PC-9 (cell line): ENCODE results near the gene CAPN9.

Experiments used
- EZH2 ChIP-seq: fragments of 200-600 bp; sonication (generic); IDR thresholded peaks from 2 replicates; pipeline ENCODE4 v1.8.0; 2017; ENCODE audit warnings: antibody characterized with exemption, low read depth
- TF ChIP-seq, protein P1 (sequence below): fragments of 200-600 bp; sonication (generic); conservative IDR thresholded peaks from 2 replicates; pipeline ENCODE4 v1.6.1; 2017; ENCODE audit warnings: mixed run types, antibody characterized with exemption, mild to moderate bottlenecking, moderate library complexity

DNA sequence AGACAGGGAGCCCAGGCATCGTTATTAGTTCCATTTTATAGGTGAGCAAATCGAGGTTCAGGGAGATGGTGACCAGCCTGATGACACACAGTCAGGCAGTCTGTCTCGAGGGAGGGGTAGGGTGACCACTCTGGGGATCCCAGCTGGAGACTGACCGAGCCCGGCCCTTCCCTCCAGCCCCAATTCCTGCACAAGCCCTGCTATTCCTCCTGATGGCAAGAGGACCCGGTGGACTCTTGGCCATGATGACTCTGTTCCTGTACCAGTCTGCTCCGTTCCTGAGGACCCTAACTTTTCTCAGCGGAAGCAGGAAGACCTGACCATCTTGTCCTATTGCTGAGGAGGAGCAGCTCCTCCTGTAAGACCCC is 33.7 kb upstream of the CAPN9 start:
- TF ChIP-seq, protein P1, sequence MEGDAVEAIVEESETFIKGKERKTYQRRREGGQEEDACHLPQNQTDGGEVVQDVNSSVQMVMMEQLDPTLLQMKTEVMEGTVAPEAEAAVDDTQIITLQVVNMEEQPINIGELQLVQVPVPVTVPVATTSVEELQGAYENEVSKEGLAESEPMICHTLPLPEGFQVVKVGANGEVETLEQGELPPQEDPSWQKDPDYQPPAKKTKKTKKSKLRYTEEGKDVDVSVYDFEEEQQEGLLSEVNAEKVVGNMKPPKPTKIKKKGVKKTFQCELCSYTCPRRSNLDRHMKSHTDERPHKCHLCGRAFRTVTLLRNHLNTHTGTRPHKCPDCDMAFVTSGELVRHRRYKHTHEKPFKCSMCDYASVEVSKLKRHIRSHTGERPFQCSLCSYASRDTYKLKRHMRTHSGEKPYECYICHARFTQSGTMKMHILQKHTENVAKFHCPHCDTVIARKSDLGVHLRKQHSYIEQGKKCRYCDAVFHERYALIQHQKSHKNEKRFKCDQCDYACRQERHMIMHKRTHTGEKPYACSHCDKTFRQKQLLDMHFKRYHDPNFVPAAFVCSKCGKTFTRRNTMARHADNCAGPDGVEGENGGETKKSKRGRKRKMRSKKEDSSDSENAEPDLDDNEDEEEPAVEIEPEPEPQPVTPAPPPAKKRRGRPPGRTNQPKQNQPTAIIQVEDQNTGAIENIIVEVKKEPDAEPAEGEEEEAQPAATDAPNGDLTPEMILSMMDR = no peak
- TF ChIP-seq EZH2 = no peak
